GM19240 (cell line): ENCODE measurements around the gene SHROOM4.

Experiments used
- DNase-seq: peaks from one replicate; pipeline ENCODE4 v3.0.0; 2011; ENCODE audit warnings: low spot score; ENCODE audit not compliant: insufficient read length

The SHROOM4 gene

GRCh38 chrX:50711907-50712306 is 102.1 kb downstream of the SHROOM4 start:
- no peak for DNase-seq

GRCh38 chrX:50707955-50708699 is 105.9 kb downstream of the SHROOM4 start:
- no peak for DNase-seq

DNA sequence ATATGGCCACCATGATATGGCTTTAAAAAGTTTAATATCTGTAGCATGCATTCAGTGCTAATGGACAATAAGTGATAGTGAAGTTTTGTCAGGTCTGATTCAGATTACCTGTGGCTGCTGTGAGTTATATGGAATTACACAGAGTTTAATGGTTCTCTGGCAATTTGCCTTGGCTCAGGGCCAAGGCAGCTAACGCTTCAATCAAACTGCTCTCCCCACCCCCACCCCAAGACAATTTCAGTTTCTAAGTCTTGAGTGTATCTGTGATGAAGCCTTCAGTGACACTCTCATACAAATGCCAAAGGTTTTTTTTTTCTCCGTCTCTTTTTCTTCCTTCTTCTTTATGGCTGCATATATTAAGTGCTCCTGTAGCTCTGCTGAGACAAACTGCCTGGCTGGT is 106.6 kb downstream of the SHROOM4 start:
- no peak for DNase-seq

GRCh38 chrX:50705042-50705441 is 109.0 kb downstream of the SHROOM4 start:
- no peak for DNase-seq

GRCh38 chrX:50704360-50704759 is 109.6 kb downstream of the SHROOM4 start:
- no peak for DNase-seq

DNA sequence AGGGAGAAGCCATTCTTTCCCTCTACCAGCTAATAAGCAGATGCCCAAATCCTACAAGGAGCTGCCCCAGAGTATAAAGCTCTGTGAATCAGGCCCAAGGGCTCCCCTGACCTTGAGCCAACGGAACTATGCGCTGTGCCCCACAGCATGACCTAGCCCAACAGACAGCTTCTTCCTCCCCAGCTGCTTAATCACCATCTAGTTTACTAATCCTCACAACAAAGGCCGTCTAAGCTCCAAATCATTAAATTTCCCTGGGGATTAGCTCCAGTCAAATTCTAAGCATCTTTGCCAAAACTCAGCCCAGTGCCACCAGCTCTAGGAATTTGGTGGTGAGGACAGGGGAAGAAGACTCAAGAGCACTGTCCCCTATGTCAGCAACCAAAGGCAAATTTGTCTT is 113.1 kb downstream of the SHROOM4 start:
- no peak for DNase-seq

DNA sequence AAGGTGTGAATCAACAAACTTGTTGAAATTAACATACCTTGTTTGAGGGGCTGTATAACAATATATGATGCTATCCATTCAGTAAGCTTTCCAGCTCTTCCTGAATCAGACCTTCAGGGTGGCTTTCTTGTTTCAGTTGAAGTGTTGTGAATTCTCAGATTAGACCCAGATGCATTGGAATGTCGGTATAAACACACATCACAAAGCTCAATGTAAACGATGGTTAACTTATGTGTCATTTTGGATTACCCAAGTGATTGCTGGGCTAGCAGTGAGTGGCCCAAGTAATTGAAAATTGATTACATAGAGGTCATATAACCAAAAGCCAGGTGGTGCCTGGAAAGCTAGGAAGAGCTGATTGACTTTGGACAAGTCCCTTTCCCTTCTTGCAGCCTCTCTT is 115.0 kb downstream of the SHROOM4 start:
- DNase-seq, result no peak

DNA sequence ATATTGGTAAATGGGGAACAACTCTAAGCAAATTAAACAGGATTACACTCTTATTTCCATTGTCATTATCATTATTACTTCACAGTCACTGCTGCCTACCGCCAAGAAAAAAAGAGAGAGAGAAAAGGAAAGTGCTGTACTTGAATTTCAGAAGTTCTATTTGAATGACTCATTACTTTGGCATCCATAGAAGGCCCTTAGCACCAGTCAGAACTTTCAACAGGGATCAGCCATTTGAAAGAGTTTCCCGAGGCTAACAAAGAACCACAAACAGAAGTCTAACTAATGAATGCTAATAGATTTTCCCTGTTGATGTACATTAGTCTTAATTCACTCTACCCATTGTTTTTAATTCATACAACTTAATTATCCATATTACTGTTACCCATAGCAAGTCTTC is 116.3 kb downstream of the SHROOM4 start:
- no peak for DNase-seq

DNA sequence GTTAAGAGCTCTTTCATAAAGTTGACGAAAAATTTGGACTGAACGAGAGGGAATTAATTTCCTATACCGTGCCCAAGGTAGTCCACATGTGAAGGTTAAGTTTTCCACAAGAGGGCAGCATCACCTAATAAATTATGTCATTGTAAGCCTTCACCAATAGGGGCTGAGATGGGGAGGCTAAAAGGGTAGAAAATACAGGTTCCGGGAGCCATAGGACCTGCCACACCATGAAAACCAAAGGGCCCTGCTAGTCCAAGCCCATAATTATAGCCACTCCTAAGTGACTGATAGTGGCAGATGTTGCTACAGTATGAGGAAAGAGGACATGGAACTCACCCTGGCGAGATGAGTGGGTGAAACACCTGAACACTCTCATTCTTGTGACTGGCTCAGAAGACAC is 122.2 kb downstream of the SHROOM4 start:
- DNase-seq, result peak; percentile 6

GRCh38 chrX:50684871-50685270 is 129.1 kb downstream of the SHROOM4 start:
- no peak for DNase-seq

DNA sequence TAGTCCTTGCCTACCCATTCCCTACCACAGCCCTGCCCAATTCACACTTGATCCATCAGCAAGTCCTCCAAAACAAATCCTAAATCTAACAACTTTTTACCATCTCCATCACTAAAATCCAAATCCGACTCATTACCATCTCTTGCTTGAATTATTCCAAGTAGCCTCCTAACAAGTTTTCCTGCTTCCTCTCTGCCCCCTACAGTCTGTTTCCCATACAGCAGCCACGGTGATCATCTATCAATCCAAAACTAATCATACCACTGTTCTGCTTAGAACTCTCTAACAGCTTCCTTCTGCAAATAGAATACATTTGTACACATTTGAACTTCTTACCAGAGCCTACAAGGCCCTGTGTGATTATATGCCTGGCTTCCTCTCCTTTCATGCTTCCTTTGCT is 133.0 kb downstream of the SHROOM4 start:
- DNase-seq, result no peak

GRCh38 chrX:50677789-50678188 is 136.2 kb downstream of the SHROOM4 start:
- no peak for DNase-seq

GRCh38 chrX:50671661-50672060 is 142.3 kb downstream of the SHROOM4 start:
- no peak for DNase-seq

DNA sequence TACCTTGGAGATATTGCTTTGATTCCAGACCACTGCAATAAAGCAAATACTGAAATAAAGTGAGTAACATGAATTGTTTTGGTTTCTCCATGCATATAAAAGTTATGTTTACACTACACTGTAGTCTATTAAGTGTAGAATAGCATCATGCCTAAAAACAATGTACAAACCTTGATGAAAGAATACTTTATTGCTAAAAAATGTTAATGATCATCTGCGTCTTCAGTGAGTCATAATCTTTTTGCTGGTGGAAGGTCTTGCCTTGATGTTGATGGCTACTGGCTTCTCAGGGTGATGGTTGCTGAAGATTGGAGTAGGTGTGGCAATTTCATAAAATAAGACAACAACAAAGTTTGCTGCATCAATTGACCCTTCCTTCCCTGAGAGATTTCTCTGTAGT is 145.1 kb downstream of the SHROOM4 start:
- DNase-seq, result no peak

DNA sequence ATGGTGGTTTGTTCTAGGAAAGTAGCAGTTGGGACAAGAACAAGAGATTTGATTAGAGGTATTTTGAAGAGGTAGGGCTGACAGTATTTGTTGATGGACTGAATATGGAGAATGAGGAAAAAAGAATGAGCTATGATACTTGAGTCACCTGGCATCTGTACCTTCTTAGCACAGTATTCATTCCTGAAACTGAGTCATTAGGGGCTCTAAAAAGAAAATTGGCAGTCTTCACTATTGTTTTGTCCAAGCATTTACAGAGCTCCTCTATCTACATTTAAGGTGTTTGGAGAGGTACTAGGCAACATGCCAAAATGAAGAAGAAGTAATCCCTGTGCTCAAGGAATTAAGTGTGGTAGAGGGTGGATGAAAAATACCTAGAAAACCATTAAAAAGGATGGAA is 165.8 kb downstream of the SHROOM4 start:
- DNase-seq, result no peak

- no peak for DNase-seq
Observed at GRCh38 chrX:50644496-50644895, 169.5 kb downstream of the SHROOM4 start.

DNA sequence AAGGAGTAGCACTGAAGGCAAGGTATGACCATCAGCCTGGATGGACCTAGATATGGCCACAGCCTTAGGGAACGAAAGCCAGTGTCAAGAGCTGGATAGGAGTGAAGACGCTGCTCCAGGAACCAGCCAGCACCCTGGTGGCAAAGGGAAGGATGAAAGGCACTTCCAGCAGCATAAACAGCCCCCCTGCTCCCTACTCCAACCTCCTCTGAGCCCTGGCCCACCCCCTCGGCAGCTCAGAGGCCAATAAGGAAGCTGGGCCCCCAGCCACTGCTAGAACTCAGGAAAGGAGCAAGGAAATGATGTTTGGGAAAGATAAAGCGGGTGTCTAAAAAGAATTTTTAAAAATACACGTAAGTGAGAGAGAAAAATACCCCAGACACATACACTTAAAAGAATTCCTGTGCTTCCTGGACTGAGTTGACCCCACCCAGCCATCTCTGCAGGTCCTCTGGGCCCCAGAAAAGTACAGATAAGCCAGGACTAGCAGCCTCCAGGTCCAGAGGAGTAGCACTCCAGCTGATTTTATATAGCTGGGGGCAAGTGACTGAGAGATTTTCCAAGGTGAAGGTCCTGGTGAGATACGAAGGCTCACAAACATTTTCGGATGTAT is 170.4 kb downstream of the SHROOM4 start:
- no peak for DNase-seq

- DNase-seq, result no peak
Observed at GRCh38 chrX:50638123-50638522, 175.9 kb downstream of the SHROOM4 start.

- no peak for DNase-seq
Observed at GRCh38 chrX:50635817-50636365, 178.1 kb downstream of the SHROOM4 start.

GRCh38 chrX:50635162-50635561 is 178.8 kb downstream of the SHROOM4 start:
- DNase-seq, result no peak

DNA sequence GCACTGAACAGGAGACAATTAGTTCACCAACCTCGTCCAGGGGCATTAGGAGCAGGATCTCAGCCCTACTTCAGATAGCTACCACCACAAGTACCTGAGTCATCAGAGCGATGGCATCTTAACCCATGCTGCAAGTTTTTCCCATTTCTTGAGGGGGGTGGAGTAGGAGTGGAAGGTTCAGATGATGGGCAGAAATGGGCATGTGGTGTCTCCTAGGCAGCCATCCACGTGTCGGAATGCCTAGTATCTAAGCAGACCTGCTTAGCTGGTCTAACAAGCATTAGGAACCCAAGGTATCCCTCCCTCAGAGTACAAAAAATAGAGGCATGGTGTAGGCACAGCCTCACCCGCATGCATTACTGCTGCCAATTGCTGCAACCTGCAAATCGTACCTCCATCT is 184.2 kb downstream of the SHROOM4 start:
- no peak for DNase-seq

DNA sequence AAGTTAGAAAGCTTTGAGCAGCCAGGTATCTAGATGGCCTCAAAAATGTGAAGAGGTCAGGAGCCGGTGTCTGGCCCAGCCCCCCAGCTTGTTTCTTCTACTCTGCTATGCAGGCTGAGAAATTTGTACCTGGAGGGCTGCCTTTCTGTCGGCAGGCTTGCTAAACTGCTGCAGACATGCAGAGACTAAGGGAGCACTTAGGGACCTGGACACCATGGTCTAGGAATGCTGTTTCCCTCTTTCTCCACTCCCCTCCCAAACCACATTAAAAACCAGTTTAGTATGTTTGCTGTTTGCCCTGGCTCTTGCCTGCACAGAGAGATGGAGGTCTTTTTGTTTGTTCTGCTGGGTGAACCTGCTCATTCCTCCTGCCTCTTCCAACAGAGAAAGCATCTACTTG is 186.3 kb downstream of the SHROOM4 start:
- no peak for DNase-seq

DNA sequence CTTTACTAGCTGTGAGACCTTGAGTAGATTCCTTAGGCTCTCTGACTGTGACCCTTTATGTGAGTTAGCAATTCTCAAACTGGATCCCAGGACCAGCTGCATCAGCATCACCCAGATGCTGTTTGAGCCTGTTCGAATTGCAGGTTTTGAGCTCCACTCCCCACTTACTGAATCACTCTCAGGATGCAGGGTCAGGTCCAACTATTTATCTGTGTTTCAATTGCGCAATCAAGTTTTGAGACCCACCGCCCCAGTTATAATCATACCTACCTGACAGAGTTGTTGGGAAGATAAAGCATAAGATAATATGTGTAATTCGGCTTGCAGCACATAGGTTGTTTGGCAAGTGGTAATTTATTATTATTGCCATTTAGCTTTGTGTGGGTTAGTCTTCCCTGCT is 187.6 kb downstream of the SHROOM4 start:
- no peak for DNase-seq
